Measurements from ENCODE around the gene OSCP1.

OSCP1 gene

DNA sequence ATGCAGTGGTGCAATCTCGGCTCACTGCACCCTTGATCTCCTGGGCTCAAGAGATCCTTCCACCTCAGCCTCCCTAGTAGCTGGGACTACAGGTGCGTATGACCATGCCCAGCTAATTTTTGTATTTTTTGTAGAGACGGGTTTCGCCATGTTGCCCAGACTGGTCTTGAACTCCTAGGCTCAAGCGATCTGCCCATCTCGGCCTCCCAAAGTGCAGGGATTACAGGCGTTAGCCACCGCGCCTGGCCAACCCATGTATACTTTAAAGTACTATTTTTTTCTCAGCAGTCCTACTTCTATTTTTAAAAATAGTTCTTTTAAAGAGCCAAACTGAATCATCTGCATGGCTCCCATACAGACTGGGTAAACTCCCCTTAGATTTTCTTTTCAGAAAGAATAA lies 68.0 kb downstream of the OSCP1 start:
- no peak overlapping the region for H3K4me3 ChIP-seq (ENCODE audit: low read depth, low read length)
- DNase-seq (ENCODE audit: low read depth), result no peak
- TF ChIP-seq, protein P1, sequence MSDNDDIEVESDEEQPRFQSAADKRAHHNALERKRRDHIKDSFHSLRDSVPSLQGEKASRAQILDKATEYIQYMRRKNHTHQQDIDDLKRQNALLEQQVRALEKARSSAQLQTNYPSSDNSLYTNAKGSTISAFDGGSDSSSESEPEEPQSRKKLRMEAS (IDR thresholded peaks at IDR 0.05; ENCODE audit: low read depth, low read length), result no peak
- TF ChIP-seq POLR2A (IDR thresholded peaks at IDR 0.05; ENCODE audit: extremely low read depth, insufficient read length), result no peak
- TF ChIP-seq MYC (IDR thresholded peaks at IDR 0.05; ENCODE audit: low read depth, low read length), result no peak
- TF ChIP-seq, protein P2, sequence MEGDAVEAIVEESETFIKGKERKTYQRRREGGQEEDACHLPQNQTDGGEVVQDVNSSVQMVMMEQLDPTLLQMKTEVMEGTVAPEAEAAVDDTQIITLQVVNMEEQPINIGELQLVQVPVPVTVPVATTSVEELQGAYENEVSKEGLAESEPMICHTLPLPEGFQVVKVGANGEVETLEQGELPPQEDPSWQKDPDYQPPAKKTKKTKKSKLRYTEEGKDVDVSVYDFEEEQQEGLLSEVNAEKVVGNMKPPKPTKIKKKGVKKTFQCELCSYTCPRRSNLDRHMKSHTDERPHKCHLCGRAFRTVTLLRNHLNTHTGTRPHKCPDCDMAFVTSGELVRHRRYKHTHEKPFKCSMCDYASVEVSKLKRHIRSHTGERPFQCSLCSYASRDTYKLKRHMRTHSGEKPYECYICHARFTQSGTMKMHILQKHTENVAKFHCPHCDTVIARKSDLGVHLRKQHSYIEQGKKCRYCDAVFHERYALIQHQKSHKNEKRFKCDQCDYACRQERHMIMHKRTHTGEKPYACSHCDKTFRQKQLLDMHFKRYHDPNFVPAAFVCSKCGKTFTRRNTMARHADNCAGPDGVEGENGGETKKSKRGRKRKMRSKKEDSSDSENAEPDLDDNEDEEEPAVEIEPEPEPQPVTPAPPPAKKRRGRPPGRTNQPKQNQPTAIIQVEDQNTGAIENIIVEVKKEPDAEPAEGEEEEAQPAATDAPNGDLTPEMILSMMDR (IDR thresholded peaks at IDR 0.05; ENCODE audit: low read depth, low read length), result no peak

DNA sequence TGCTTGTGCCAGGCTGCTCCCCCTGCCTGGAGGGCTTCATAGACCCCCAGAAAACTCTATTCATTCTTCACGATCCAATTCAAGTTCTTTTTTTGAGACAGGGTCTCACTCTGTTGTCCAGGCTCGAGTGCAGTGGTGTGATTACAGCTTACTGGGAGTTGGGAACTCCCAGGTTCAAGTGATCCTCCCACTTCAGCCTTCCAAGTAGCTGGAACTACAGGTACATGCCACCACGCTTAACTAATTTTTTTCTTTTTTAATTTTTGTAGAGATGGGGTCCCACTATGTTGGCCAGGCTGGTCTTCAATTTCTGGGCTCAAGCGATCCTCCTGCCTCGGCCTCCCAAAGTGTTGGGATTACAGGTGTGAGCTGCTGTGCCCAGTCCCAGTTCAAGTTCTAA lies 68.8 kb downstream of the OSCP1 start:
- no peak overlapping the region for H3K4me3 ChIP-seq (ENCODE audit: low read depth, low read length)
- no peak for TF ChIP-seq POLR2A (IDR thresholded peaks at IDR 0.05; ENCODE audit: extremely low read depth, insufficient read length)
- TF ChIP-seq, protein P1 (IDR thresholded peaks at IDR 0.05; ENCODE audit: low read depth, low read length), result no peak
- TF ChIP-seq MYC (IDR thresholded peaks at IDR 0.05; ENCODE audit: low read depth, low read length), result no peak
- TF ChIP-seq, protein P2 (IDR thresholded peaks at IDR 0.05; ENCODE audit: low read depth, low read length), result no peak
- no peak for DNase-seq (ENCODE audit: low read depth)

DNA sequence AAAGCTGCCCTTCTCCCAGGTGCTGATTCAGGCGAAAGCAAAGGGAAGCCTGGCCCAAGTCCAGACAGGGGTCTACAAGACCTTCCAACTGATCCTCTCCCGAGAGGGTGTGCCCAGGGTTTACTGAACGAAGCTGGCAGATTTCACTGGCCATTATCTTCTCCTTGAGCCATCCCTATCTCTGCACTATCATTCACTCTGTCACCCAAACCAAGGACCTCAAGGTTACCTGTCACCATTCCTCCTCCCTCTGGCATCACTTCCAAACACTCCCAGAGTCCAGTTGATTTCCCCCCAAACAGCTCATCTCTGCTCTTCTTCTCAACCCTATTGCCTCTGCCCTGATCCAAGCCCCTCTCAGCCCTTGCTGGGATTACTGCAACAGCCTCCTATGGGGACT lies 69.5 kb downstream of the OSCP1 start:
- TF ChIP-seq, protein P1 (IDR thresholded peaks at IDR 0.05; ENCODE audit: low read depth, low read length), result no peak
- no peak for TF ChIP-seq POLR2A (IDR thresholded peaks at IDR 0.05; ENCODE audit: extremely low read depth, insufficient read length)
- no peak for TF ChIP-seq MYC (IDR thresholded peaks at IDR 0.05; ENCODE audit: low read depth, low read length)
- TF ChIP-seq, protein P2 (IDR thresholded peaks at IDR 0.05; ENCODE audit: low read depth, low read length), result no peak
- no peak overlapping the region for H3K4me3 ChIP-seq (ENCODE audit: low read depth, low read length)
- no peak for DNase-seq (ENCODE audit: low read depth)

DNA sequence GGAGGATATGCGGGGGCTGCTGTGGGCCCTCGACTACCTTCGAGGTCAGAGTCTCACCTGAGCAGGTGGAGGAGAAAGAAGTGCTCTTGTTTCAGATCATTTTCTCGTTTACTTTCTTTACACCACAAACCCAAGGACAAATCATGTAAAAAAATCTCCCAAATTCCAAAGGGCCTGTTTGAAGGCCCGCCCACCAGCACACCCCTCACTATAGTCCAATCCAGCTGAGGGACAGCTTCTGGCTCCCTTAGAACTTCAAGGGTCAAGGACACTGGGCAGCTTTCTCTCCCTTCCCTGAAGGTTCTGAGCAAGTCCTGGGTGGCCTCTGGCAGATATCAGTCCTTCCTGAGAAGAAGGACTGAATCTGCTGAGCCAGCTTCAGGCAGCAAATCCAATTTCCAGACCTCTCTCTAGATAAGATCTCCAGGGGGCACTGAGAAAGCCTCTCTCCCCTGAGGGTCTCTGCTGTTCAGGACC lies 70.1 kb downstream of the OSCP1 start:
- DNase-seq (ENCODE audit: low read depth), result no peak
- TF ChIP-seq, protein P1 (IDR thresholded peaks at IDR 0.05; ENCODE audit: low read depth, low read length), result no peak
- TF ChIP-seq MYC (IDR thresholded peaks at IDR 0.05; ENCODE audit: low read depth, low read length) (no peak), POLR2A (IDR thresholded peaks at IDR 0.05; ENCODE audit: extremely low read depth, insufficient read length) (no peak)
- TF ChIP-seq, protein P2 (IDR thresholded peaks at IDR 0.05; ENCODE audit: low read depth, low read length), result no peak
- H3K4me3 ChIP-seq (ENCODE audit: low read depth, low read length), result no peak overlapping the region

DNA sequence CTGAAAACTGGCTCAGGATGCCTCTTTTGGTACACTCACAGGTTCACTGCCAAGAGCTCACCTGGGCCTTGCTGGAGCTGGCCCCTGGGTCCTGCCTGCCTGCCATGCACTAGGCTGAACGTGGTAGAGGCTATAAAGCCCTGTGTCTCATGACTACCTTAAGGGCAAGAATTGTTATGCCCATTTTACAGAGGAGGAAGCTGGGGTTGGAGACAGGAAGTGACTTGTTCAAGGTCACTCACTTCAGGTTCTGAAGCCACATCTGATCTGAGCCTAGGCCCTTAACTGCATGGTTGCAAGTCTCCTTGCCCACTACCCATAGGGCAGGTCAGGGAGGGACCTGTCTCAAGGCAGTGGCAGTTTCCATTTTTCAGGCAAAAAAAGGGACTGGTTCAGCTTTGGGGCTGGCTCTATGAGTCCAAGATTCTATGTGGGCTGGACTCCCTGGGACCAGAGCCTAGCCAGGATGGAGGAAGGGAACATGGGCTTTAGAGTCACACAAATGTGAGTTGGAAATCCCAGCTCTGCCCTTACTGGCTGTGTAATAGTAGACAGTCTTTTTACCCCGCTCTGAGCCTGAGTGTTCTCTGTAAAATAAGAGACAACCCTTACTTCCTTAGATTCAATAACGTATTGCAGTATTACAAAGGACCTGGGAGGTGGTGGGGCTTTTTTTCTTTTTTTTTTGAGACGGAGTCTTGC lies 72.3 kb downstream of the OSCP1 start:
- TF ChIP-seq, protein P1 (IDR thresholded peaks at IDR 0.05; ENCODE audit: low read depth, low read length), result no peak
- TF ChIP-seq, protein P2 (IDR thresholded peaks at IDR 0.05; ENCODE audit: low read depth, low read length), result no peak
- TF ChIP-seq POLR2A (IDR thresholded peaks at IDR 0.05; ENCODE audit: extremely low read depth, insufficient read length) (no peak), MYC (IDR thresholded peaks at IDR 0.05; ENCODE audit: low read depth, low read length) (no peak)
- DNase-seq (ENCODE audit: low read depth), result peak; percentile 37
- H3K4me3 ChIP-seq (ENCODE audit: low read depth, low read length), result no peak overlapping the region
